ENCODE results near the gene ZNF57.

DNA sequence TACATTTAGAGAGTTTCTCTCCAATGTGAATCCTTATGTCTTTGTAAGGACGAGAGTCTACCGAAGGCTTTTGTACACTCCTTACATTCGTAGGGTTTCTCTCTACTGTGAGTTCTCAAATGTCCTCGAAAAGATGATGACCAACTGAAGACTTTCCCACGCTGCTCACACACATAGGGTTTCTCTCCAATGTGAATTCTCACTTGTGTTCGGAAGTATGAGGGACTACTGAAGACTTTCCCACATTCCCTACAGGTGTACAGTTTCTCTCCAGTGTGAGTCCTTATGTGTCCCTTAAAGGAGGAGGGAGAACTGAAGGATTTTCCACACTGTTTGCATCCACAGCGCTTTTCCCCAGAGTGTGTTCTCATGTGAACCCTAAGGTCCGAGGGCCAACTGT lies 4.0 kb upstream of the ZNF57 start:
- TF ChIP-seq GATA2 (IDR thresholded peaks at IDR 0.05; ENCODE audit: low read depth, low read length), result no peak
- TF ChIP-seq GATA3 (IDR thresholded peaks at IDR 0.05; ENCODE audit: low read depth, low read length), result no peak
